ENCODE data around the gene PPP2R2D.
A peak's percentile ranks its signal among the peaks of the same experiment; 100 is the strongest.
"Not testable (repeated sequence)": the region's sequence is repeated elsewhere in the genome, so short reads cannot be mapped to it uniquely, and the experiment has no call there.

PPP2R2D gene

DNA sequence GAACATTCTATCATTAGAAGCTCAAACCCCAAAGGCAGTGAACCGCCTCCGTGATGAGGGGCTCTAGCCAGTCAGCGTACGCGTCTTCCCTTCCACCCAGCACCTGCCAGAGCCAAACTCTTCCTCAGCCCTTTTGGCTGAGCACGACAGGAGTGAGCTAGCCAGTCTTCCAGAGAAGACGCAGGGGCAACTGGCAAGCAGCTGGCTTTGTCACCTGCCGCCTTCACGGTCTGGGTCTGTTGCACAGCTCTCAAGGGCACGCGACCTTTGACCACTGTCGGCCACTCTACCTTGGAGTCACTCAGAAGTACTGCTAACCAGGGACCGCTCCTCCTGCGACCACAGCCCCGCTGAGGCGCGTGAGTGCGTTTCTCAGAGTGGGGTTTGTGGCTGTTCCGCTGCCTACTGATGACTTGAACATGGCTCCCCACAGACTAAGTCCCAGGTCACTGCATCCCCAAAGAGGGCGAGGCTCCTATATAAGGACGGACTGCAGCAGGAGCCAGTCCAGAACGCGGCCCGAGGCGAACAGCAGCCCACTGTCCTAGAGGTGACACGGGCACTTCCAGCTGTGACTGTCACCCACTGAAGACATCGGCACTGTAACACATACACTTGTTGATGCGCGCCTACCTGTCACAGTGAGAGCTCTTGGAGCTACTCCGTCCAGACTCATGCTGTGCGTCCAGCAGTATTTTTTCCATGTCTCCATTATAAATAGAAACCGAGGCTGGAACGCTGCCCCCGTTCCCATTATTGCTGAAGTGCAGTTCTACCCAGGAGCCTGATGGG is 72.5 kb downstream of the PPP2R2D start:
- DNase-seq, result no peak

- DNase-seq, result no peak
Observed at GRCh38 chr10:131974034-131974817, 73.4 kb downstream of the PPP2R2D start.

DNA sequence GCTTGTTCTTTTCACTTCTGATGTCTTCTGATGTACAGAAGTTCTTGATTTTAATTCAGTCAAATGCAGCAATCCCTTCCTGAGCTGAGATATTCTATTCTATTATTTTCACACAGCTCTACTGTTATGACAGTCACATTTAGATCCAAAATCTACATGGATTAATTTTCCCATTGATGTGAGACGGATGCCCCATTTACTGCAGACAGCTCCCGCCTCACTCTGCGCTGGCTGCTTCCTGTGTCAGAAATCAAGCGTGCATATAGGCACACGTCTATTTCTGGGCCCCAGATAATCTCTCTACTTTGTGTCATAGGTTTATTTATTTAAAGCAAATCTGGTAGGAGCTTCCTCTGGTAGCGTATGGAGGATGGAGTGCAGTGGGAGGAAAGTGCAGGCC is 74.2 kb downstream of the PPP2R2D start:
- no peak for DNase-seq

DNA sequence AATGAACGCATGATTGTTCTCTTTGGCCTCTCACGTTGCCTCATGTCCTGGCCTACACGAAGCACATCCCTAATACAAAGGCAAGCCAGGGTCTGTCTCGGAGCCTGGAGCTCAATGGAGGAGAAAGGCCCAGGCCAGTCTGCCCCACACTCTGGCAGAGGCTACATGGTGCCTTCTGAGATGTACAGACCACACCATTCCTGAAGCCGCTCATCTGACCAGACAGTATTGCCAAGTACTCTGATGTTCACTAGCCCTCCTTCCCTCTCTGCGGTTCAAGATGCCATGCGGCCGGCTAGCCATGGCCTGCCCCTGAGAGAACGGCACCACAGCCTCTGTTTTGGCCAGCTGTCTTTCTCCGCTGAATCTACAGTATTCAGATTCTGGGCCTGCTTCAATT is 75.0 kb downstream of the PPP2R2D start:
- DNase-seq, result no peak

GRCh38 chr10:131977323-131978096 is 76.7 kb downstream of the PPP2R2D start:
- no peak for DNase-seq

- no peak for DNase-seq
Observed at GRCh38 chr10:131978366-131978765, 77.6 kb downstream of the PPP2R2D start.

DNA sequence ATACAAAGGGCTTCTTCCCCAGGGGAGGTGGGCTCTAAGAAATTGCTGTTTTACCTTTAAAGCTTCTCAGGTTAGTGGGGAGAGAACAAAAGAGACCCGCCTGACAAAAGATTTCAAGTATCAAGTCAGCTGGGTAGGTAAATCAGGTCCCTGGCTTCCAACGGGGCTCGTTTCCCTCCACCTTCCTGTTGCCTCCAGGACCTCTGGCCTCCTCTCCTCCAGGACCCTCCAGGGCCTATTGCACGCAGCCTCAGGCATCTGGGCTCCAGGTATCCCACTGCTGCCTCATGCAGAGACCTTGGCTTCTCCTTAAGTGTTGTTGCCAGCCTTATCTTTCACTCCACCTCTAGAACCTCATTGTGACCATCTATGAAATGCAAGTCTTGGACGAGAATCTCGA is 78.0 kb downstream of the PPP2R2D start:
- no peak for DNase-seq

DNA sequence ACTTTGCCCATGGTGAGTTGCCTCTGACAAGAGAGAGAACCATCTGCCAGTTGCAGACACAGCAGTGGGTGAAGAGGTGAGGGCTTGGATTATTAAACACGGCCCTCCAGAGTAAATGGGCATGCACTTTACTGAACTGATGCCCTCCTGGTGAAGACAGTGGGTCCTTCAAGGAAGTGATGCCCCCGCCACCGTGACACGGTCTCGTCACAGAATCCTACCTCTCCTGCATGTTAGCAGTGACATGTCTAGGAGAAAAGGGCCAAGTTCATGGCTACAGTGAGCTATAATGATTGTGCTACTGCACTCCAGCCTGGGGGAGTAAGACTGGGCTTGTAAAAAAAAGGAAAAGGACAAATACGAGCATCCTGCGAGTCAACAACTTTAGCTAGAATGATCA is 78.5 kb downstream of the PPP2R2D start:
- DNase-seq, result no peak

DNA sequence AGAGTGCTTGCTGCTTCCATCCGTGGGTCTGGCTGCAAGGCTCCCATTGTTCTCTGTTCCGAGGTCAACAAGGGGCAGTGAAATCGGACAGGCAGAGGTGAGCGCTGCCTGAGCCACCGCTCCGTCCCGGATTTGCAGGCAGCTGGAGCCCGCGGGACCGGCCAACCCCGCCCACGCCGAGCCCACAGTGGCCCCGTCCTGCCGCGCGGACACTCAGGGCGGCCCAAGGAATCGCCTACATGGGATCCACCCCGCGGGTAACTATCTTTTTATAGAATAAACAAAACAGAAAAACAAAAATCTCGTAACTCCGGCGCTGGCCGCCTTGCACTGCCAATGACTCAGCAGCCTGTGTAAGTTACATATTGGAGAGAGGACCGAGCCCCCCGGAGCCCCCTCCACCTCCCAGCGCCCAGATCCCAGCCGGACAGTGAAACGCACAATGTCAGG is 79.0 kb downstream of the PPP2R2D start:
- peak in 3 of 56 donors; percentile 25 to 44 (median 42) for DNase-seq

- DNase-seq, result no peak
Observed at GRCh38 chr10:131980321-131980720, 79.5 kb downstream of the PPP2R2D start.

DNA sequence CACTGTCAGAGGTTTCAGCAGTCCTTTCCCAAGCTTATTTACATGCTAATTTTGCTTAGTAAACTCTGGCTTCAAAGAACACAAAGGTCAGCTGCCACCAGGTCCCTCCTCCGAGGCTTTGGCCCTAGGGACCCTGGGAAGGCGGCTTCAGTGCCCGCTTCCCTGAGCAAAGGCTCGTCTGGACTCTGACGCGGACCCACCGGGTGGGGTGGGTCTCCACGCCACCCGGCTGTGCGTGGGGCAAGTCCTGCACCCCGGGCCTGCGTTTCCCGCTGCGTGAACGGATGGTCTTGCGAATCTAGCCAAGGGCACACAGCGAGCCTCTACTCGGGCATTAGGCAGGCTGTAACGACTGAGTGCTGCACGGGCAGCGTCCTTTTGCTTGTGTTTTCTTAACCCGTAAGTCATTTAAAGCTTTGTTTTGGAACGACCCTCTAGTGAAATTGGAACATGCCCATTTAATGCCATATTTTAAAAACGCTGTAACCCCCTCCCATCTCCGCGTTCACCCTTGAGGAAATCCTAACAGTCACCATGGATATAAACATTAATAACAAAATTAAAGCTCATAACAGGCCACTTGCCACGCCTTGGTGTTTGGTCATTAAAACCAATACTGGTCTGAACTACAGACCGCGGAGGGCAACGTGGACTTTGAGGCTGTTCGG is 80.1 kb downstream of the PPP2R2D start:
- DNase-seq, result no peak

DNA sequence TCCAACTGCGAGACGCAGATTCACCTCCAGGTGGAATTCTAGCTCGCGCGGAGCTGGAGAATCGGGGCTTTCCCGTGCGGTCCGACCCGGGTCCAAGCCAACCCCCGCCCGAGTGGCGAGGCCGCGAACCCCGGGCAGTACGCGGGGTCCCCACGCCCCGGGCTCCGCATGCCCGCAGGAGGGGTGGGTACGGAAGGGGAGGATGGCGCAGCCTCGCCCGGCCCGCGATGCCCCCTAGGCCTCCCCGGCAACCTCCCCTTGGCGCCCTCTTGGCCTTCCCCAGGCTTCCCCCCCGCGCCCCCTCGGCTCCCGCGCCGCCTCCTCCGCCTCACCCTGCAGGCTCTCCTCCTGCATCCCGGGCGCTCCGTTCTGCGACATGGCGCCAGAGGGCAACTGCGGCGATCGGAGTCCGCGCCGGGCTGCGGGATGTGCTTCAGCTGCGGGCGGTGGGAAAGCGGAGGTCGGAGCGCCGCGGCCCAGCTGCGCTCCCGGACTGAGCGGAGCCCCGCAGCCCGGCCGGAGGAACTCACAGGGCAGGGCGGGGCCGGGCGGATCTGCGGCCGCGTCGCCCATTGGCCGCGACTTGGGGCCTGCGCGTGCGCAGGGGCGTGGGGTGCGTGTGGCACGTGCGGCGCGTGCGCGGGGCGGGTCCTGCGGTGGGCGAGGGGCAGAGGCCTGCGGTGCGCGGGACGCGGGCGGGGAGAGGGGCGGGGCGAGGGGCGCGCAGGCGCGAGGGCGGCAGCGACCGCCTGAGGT is 80.8 kb downstream of the PPP2R2D start, which contains the start of gene BNIP3:
Gene BNIP3, minus strand, starts transcription at position 495 of the 756 bp plus-strand sequence. Its CDS starts 117 bp downstream, at position 378.
- peak; percentile 25 to 95 (median 84) for DNase-seq

- no peak for DNase-seq
Observed at GRCh38 chr10:131982185-131982756, 81.5 kb downstream of the PPP2R2D start.

DNA sequence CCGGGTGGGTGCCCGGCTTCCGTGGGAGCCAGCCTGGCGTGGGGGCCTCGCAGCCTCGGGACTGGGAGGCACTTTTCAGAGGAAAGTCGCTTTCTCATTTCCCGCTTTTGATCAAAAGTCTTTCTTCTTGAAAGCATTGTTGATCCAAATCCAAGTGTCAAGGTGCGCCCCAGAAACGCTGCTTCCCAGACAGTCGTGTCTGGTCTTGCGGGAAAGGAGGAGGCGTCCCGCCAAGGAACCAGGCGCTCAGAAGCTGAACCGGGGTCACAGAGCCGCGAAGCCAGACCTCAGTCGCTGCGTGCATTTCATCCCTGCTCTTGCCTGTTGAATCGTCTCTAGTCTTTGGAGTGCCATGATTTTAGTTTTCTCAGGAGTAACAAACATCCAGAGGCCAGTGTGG is 82.0 kb downstream of the PPP2R2D start:
- DNase-seq, result no peak

- DNase-seq, result no peak
Observed at GRCh38 chr10:131983780-131984179, 83.0 kb downstream of the PPP2R2D start.

DNA sequence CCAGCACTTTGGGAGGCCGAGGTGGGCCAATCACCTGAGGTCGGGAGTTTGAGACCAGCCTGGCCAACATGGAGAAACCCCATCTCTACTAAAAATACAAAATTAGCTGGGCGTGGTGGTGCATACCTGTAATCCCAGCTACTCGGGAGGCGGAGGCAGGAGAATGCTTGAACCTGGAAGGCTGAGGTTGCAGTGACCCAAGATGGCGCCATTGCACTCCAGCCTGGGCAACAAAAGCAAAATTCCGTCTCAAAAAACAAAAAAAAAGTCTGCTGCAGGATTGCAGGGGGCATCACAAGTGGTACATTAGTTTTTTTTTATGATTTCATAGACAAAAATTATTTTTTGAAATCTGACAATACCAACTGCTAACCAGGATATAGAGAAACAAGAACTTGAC is 86.0 kb downstream of the PPP2R2D start:
- DNase-seq, result not testable (repeated sequence)

GRCh38 chr10:131987301-131987700 is 86.5 kb downstream of the PPP2R2D start:
- DNase-seq, result not testable (repeated sequence)

GRCh38 chr10:131987786-131988185 is 87.0 kb downstream of the PPP2R2D start:
- not testable (repeated sequence) for DNase-seq

DNA sequence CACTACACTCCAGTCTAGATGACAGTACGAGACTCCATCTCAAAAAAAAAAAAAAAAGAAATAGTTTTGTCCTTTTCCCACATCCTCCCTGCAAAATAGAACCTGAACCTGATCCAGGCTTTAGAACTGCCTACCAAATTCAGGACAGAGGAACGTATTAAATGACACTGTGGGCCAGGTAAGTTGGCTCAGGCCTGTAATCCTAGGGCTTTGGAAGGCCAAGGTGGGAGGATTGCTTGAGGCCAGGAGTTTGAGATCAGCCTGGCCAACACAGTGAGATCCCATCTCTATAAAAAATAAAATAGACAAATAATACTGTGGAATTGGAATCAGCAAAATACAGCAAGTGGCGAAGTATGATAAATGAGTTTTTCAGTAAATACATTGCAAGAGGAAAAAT is 90.9 kb downstream of the PPP2R2D start:
- no peak for DNase-seq

DNA sequence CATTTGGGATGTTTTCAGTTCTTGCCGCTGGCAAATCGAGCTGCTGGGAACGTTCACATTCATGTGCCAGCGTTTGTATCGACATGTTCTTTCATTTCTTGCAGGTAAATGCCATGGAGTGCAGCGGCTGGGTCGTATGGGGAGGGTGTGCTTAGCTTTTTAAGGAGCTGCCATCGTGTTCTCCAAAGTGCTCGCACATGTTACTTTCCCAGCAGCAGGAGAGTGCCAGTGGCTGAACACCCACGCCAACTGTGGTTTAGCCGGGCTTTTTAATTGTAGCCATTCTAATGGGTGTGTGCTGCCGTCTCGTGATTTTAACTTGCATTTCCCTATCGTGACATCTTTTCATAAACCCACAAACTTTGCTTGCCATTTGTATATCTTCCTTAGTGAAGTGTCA is 92.5 kb downstream of the PPP2R2D start:
- no peak for DNase-seq

All from amygdala (tissue), 56 donors.